ENCODE results near the gene BMP2K. TPM values are rescaled to one million over a fixed set of nuclear protein-coding genes. Genes with fewer than 3 reads are reported as not detected.

Gene BMP2K
- total and polyA plus RNA-seq, 2 donors from 2014 or later = 6.0 to 43.1 TPM

- no peaks in the 10 kb centered on the region for H3K9me3 ChIP-seq (ENCODE audit: control insufficient read depth in 2 of 3, insufficient read depth in 1 of 3, low read length in 3 of 3)
- no peak for DNase-seq
- TF ChIP-seq, protein P1, sequence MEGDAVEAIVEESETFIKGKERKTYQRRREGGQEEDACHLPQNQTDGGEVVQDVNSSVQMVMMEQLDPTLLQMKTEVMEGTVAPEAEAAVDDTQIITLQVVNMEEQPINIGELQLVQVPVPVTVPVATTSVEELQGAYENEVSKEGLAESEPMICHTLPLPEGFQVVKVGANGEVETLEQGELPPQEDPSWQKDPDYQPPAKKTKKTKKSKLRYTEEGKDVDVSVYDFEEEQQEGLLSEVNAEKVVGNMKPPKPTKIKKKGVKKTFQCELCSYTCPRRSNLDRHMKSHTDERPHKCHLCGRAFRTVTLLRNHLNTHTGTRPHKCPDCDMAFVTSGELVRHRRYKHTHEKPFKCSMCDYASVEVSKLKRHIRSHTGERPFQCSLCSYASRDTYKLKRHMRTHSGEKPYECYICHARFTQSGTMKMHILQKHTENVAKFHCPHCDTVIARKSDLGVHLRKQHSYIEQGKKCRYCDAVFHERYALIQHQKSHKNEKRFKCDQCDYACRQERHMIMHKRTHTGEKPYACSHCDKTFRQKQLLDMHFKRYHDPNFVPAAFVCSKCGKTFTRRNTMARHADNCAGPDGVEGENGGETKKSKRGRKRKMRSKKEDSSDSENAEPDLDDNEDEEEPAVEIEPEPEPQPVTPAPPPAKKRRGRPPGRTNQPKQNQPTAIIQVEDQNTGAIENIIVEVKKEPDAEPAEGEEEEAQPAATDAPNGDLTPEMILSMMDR (IDR thresholded peaks at IDR 0.05; ENCODE audit: borderline replicate concordance, extremely low read depth, insufficient read depth) = no peak
- peaks cover 0 to 3% (median 0%) of the 10 kb centered on the region in 3 donors for H3K36me3 ChIP-seq (ENCODE audit: control insufficient read depth in 2 of 3, insufficient read depth in 3 of 3, low read length in 3 of 3)
- no peak overlapping the region for H3K4me3 ChIP-seq (ENCODE audit: low read length in 3 of 3)
- no peak overlapping the region for H3K27ac ChIP-seq (ENCODE audit: low read depth in 2 of 2, low read length in 2 of 2)
- no peak for FAIRE-seq
- H3K27me3 ChIP-seq (ENCODE audit: control insufficient read depth, insufficient read depth, low read length) = no peaks in the 10 kb centered on the region
- no peak overlapping the region for H3K9ac ChIP-seq (ENCODE audit: low read length in 3 of 3)
- H3K4me1 ChIP-seq (ENCODE audit: control insufficient read depth in 2 of 3, insufficient read depth in 2 of 3, low read depth in 1 of 3, low read length in 3 of 3) = no peaks in the 10 kb centered on the region
- intact Hi-C loops (cut with DNase I) = no loop called here
Observed at GRCh38 chr4:78930016-78930629, 154.0 kb downstream of the BMP2K start.

DNA sequence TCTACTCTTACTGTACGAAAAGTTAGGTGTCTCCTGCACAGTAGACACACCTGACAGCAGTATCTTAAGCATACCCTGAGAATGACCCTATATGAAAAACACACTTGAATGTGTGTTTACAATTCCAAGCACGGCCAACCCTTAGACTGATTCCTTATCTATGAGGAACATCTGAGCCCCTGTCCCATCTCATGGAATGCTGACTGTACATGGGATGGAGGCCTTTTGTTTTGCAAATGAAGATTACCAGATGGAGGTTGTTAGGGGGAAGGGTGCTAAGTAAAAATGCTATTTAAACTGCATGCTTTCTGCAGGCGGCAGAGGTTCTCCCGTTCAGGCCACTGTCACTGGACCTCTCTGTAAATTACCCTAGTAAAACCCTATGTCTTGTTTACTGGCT, 160.8 kb downstream of the BMP2K start:
- TF ChIP-seq, protein P1 (IDR thresholded peaks at IDR 0.05; ENCODE audit: borderline replicate concordance, extremely low read depth, insufficient read depth) = no peak
- Histone ChIP-seq H3K36me3 (ENCODE audit: control insufficient read depth in 2 of 3, insufficient read depth in 3 of 3, low read length in 3 of 3) (no peaks in the 10 kb centered on the region), H3K9ac (ENCODE audit: low read length in 3 of 3) (no peak overlapping the region), H3K9me3 (ENCODE audit: control insufficient read depth in 2 of 3, insufficient read depth in 1 of 3, low read length in 3 of 3) (no peaks in the 10 kb centered on the region), H3K4me1 (ENCODE audit: control insufficient read depth in 2 of 3, insufficient read depth in 2 of 3, low read depth in 1 of 3, low read length in 3 of 3) (peaks cover 0 to 2% (median 0%) of the 10 kb centered on the region in 3 donors), H3K4me3 (ENCODE audit: low read length in 3 of 3) (no peak overlapping the region), H3K27me3 (ENCODE audit: control insufficient read depth, insufficient read depth, low read length) (no peaks in the 10 kb centered on the region), H3K27ac (ENCODE audit: low read depth in 2 of 2, low read length in 2 of 2) (no peak overlapping the region)
- DNase-seq (no peak), FAIRE-seq (no peak)
- intact Hi-C loops (cut with DNase I) = no loop called here

DNA sequence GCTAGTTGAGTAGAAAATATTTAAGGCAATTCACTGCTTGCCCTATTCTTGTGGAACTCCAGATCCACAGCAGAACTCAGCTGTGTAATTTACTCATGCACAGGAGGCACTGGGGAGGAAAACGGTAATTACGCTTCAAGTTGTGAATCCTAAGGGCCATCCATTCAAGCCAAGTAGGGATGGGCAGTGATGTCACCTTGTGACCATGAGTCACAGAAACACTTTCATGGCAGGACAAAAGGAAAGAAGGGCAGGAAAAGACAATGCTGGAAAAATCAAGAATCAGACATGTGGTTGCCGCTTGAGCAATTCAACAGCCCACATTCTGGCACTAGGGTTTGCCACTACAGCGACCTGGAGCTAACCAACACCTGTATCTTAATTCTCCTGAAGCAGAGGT, 161.7 kb downstream of the BMP2K start:
- Histone ChIP-seq H3K4me3 (ENCODE audit: low read length in 3 of 3) (no peak overlapping the region), H3K4me1 (ENCODE audit: control insufficient read depth in 2 of 3, insufficient read depth in 2 of 3, low read depth in 1 of 3, low read length in 3 of 3) (peaks cover 0 to 2% (median 0%) of the 10 kb centered on the region in 3 donors), H3K27me3 (ENCODE audit: control insufficient read depth, insufficient read depth, low read length) (no peaks in the 10 kb centered on the region), H3K27ac (ENCODE audit: low read depth in 2 of 2, low read length in 2 of 2) (no peak overlapping the region), H3K9ac (ENCODE audit: low read length in 3 of 3) (no peak overlapping the region), H3K36me3 (ENCODE audit: control insufficient read depth in 2 of 3, insufficient read depth in 3 of 3, low read length in 3 of 3) (no peaks in the 10 kb centered on the region), H3K9me3 (ENCODE audit: control insufficient read depth in 2 of 3, insufficient read depth in 1 of 3, low read length in 3 of 3) (no peaks in the 10 kb centered on the region)
- DNase-seq (peak in 1 of 5 donors; percentile 10), FAIRE-seq (no peak)
- TF ChIP-seq, protein P1 (IDR thresholded peaks at IDR 0.05; ENCODE audit: borderline replicate concordance, extremely low read depth, insufficient read depth) = no peak
- intact Hi-C loops (cut with DNase I) = no loop called here

Measured in kidney (tissue), 14 donors.